ENCODE data around the gene HECW1. TPM values are rescaled to one million over a fixed set of nuclear protein-coding genes. Genes with fewer than 3 reads are reported as not detected.

Gene HECW1
- total RNA-seq, 1 donor from 2014 or later = not detected

DNA sequence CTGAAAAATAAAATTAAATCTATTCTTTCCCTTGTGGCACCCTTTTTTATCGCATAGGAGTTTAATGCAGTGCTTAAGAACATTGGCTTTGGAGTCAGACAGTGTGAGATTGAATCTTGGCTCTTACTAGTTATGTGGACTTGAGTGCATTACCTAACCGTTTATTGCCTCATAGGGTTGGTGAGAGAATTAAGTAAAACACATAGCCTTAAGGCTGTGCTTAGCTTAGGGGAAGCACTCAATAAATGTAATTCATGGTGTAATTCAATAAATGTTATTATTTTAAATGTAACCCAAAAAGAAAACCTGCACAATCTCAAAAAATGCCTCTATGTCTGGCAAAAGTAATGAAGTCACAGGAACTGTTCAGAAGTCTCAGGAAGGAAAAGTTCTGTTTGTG, 473.1 kb downstream of the HECW1 start:
- Mint-ChIP-seq H3K9me3 (no peaks in the 10 kb centered on the region), H3K4me3 (peak overlapping the region; percentile 92), H3K27ac (peak overlapping the region; percentile 97), H3K27me3 (no peaks in the 10 kb centered on the region), H3K4me1 (peaks cover 66% of the 10 kb centered on the region), H3K36me3 (ENCODE audit: low read depth) (peaks cover 20% of the 10 kb centered on the region)
- intact Hi-C loops (cut with micrococcal nuclease) = loop anchor here (5.0 kb wide), 1 partner anchor 1703 kb away; no protein-coding TSS in a partner anchor
- DNase-seq (no peak), ATAC-seq (ENCODE audit: low read depth) (no peak)
- ChIA-PET CTCF (interaction anchor here (0.9 to 11.2 kb wide), 4 partner anchors 36 to 114 kb away, joined by 5 to 648 read pairs (median 6); no protein-coding TSS in a partner anchor), POLR2A (interaction anchor here (1.6 to 7.9 kb wide), 5 partner anchors 21 to 249 kb away, joined by 3 to 342 read pairs (median 26); no protein-coding TSS in a partner anchor)
- TF ChIP-seq, protein P1, sequence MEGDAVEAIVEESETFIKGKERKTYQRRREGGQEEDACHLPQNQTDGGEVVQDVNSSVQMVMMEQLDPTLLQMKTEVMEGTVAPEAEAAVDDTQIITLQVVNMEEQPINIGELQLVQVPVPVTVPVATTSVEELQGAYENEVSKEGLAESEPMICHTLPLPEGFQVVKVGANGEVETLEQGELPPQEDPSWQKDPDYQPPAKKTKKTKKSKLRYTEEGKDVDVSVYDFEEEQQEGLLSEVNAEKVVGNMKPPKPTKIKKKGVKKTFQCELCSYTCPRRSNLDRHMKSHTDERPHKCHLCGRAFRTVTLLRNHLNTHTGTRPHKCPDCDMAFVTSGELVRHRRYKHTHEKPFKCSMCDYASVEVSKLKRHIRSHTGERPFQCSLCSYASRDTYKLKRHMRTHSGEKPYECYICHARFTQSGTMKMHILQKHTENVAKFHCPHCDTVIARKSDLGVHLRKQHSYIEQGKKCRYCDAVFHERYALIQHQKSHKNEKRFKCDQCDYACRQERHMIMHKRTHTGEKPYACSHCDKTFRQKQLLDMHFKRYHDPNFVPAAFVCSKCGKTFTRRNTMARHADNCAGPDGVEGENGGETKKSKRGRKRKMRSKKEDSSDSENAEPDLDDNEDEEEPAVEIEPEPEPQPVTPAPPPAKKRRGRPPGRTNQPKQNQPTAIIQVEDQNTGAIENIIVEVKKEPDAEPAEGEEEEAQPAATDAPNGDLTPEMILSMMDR (IDR thresholded peaks at IDR 0.05) = no peak

DNA sequence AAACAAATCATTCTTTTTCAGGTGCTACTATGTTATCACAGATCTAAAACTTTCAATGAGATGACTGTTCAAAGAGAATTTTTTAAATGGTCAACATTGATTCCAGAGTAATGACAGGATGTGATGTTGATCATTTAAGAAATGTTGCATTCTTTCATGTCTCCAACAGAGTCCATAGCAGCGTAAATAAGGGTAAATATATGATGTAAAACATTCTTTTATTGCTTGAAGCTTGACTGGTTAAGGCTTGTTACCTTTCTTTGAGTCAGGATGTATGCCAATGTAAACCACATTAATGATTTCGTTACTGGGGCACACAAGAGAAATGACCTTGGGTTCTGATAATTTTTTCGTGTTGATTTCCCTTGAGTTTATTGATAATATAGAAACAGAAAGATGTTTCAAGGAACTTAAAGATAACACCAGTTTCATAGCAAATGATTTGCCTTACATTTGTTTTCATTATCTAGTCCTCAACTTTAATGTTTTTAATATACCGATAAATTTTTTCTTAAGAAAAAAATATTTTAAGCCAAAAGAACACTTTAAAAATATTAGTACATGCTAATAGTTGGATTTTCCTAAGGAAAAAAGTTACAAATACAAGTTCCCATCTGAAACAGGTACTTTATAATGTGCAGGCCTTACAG, 473.9 kb downstream of the HECW1 start:
- no peak for DNase-seq
- CTCF ChIA-PET = interaction anchor here (0.7 to 11.2 kb wide), 6 partner anchors 19 to 113 kb away, joined by 3 to 648 read pairs (median 4); no protein-coding TSS in a partner anchor
- POLR2A ChIA-PET = interaction anchor here (0.6 to 7.9 kb wide), 11 partner anchors 20 to 971 kb away, joined by 3 to 342 read pairs (median 4); partner anchors contain the start of gene UBE2D4

DNA sequence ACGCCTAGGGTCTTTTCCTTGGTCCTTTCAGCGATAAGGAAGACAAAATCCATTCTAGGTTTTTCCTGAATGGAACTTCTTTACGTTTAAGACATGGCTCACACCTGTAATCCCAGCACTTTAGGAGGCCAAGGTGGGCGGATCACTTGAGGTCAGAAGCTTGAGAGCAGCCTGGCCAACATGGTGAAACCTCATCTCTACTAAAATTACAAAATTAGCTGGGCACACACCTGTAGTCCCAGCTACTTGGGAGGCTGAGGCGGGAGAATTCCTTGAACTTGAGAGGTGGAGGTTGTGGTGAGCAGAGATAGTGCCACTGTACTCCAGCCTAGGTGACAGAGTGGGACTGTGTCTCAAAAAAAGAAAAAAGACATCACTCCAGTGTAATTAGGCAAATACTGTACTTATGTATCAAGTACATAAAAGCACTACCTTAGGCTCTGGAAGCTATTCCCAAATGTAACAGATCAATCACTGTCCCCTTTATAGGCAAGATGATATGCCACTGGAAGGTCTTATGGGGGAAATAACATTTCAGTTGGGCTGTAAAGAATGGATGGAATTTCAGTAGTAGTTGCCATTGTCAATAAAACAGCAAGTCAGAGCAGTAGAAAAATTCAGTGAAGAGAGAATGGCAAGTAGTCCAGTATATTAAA, 476.2 kb downstream of the HECW1 start:
- peaks cover 88% of the 10 kb centered on the region for H3K4me1 Mint-ChIP-seq
- no peak for DNase-seq
- TF ChIP-seq, protein P1 (IDR thresholded peaks at IDR 0.05) = no peak
- peaks cover 30% of the 10 kb centered on the region for H3K36me3 Mint-ChIP-seq (ENCODE audit: low read depth)
- ATAC-seq (ENCODE audit: low read depth) = no peak
- POLR2A ChIA-PET = interaction anchor here (7.9 kb wide), 1 partner anchor 59 kb away, joined by 342 read pairs; no protein-coding TSS in a partner anchor
- H3K27me3 Mint-ChIP-seq = no peaks in the 10 kb centered on the region
- CTCF ChIA-PET = interaction anchor here (11.2 kb wide), 1 partner anchor 111 kb away, joined by 648 read pairs; no protein-coding TSS in a partner anchor
- peak overlapping the region; percentile 36 for H3K4me3 Mint-ChIP-seq
- intact Hi-C loops (cut with micrococcal nuclease) = loop anchor here (1.0 to 5.0 kb wide), 2 partner anchors 37 to 1706 kb away; no protein-coding TSS in a partner anchor
- peak overlapping the region; percentile 92 for H3K27ac Mint-ChIP-seq
- H3K9me3 Mint-ChIP-seq = peaks cover 2% of the 10 kb centered on the region

More for the DNA sequence above, 473.9 kb downstream of the HECW1 start:
- TF ChIP-seq, protein P1 (IDR thresholded peaks at IDR 0.05) = no peak
- no peaks in the 10 kb centered on the region for H3K27me3 Mint-ChIP-seq
- H3K9me3 Mint-ChIP-seq = no peaks in the 10 kb centered on the region
- peaks cover 22% of the 10 kb centered on the region for H3K36me3 Mint-ChIP-seq (ENCODE audit: low read depth)
- peak overlapping the region; percentile 92 for H3K4me3 Mint-ChIP-seq
- peak overlapping the region; percentile 97 for H3K27ac Mint-ChIP-seq
- peaks cover 73% of the 10 kb centered on the region for H3K4me1 Mint-ChIP-seq
- ATAC-seq (ENCODE audit: low read depth) = no peak
- intact Hi-C loops (cut with micrococcal nuclease) = loop anchor here (5.0 kb wide), 1 partner anchor 1704 kb away; no protein-coding TSS in a partner anchor

DNA sequence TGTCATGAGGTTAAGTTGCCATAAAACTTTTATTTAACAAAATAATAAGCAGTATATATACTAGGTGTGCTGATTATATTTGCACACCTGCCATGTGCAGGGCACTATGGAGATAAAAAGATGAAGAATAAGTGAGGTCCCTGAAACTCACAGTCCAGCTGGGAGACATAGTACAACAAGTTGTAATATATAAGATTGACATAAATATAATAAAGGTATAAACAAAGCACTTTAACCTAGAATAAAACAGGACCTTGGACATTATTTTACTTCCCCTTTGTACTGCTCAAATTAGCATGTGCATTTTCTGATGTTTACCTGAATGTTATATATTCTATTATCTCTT, 476.7 kb downstream of the HECW1 start:
- POLR2A ChIA-PET = interaction anchor here (7.9 kb wide), 1 partner anchor 59 kb away, joined by 342 read pairs; no protein-coding TSS in a partner anchor
- peak overlapping the region; percentile 39 for H3K4me3 Mint-ChIP-seq
- CTCF ChIA-PET = no interaction called here
- peak overlapping the region; percentile 92 for H3K27ac Mint-ChIP-seq
- TF ChIP-seq, protein P1 (IDR thresholded peaks at IDR 0.05) = no peak
- ATAC-seq (ENCODE audit: low read depth) (no peak), DNase-seq (no peak)
- H3K36me3 Mint-ChIP-seq (ENCODE audit: low read depth) = peaks cover 27% of the 10 kb centered on the region
- peaks cover 90% of the 10 kb centered on the region for H3K4me1 Mint-ChIP-seq
- H3K27me3 Mint-ChIP-seq = no peaks in the 10 kb centered on the region
- peaks cover 2% of the 10 kb centered on the region for H3K9me3 Mint-ChIP-seq
- intact Hi-C loops (cut with micrococcal nuclease) = loop anchor here (1.0 to 5.0 kb wide), 2 partner anchors 36 to 1707 kb away; no protein-coding TSS in a partner anchor
